HG03457 (cell line): Measurements from ENCODE around the gene CMIP.
A peak's percentile ranks its signal among the peaks of the same experiment; 100 is the strongest.

Experiments used
- ATAC-seq: cut with Tn5 transposase; IDR thresholded peaks from one replicate; pipeline ENCODE4 v1.9.1; 2021; ENCODE audit warnings: moderate number of reproducible peaks; ENCODE audit not compliant: unreplicated experiment

Gene CMIP

DNA sequence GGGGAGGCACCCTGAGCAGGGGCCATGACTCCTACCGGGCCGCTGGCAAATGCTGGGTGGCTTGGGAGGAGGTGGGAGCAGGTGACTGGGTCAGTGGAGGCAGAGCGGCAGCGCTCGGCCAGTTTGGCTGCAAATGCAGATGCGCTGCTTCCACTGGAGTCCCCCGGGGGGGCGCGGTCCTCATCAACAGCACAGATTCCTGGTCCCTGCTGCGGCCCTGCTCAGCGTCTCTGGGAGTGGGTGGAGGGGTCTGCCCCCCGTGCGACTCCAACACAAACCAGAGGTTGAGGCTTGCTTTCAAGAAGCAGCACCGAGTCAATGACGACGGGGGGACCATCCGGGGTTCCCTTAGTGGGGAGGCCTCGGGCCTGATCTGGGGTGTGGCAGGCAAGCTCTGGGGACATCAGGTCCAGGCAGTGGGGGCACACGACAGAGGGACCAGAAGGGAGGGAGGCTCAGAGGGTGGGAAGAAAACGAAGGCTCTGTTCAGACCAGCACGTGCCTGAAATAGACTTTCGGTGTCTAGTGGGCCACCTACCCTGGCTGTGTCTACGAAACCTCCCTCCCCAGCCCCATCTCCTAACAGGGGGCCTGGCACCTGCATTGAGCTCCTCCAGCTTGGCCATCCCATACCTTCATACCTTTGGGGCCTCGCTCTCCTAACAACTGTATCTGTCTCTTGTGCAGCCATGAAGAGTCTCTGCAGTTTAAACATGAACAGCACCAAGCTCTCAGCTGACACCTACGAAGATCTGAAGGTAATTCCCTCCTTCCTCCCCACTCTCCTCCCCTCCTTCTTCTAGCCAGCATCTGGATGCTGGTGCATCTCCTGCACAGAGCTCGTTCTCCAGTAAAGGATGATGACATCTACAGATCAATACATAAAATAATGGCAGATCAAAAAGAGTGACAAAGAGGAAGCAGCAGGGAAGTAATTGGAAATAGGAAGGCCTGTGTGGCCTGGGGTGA is 262.0 kb downstream of the CMIP start:
- ATAC-seq = no peak

DNA sequence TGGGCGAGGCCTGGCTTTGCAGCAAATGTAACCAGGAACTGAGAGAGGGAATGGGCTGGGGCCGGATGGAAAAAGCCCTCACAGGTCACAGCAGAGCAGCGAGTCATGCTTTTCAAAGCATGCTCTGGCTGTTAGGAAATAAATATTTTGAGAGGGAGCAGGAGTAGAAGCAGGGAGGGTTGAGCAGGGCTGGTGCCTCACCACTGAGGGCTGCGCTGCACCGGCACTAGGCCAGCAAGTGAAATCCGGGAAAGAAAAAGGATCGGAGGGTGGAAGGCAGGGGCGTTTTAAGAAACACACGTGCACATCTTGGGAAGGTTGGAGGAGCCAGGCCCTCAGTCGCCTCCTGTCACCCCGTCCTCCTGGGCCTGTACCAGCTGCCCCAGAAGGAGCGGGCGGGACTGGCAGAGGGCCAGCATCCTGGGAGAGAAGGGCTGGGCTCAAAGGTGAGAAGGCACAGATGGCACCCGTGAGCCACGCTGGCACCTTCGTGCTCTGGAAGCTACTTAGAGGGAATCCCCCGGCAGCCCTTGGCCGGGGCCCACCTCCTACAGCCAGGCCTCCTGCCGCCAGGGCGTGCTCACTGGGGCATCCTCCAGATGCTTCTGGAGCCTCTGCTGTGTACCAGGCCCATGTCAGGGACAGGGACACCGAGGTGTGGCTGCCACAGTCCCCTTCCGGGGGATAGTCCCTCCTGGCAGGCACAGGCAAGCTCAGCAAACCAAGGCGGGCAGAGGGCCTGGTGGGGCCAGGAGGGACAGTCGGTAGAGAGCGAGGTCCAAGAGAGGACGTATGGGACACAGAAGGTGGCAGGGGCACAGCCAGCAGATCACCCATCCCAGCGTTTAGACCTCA is 263.0 kb downstream of the CMIP start:
- ATAC-seq = no peak

DNA sequence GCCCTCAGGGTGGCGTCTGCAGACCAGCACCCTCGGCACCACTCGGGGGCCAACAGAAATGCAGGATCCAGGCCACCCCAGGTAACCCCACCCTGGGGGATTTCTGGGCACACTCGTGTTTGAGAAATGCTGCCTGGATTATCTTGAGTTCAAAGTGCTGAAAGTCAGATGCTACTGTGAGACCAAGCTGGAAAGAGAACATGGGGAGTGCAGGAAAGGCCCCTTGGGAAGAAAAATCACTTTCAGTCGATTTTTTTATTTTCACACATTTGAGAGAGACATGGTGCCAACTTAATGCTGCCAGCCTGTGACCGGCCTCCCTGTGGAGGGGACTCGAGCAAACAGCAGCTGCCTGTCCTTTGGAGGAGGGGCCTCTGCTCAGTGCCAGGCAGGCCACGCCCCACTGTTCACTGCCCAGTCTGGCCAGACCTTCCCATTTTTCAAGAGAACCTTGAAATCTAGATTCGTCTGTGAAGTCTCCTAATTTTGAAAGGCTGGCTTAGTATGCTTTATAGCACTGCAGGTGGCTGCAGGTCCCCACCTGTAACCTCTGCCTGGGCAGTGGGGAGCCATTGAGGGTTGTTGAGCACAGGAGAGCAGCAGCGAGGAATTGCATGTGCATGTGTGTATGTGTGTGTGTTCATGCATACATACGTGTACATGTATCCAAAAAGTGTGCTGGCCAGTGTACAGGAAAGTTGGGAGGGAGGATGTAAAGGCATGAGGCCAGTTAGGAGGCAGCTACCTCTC is 263.8 kb downstream of the CMIP start:
- ATAC-seq = no peak

- no peak for ATAC-seq
Observed at GRCh38 chr16:81709016-81709900, 264.6 kb downstream of the CMIP start.

- no peak for ATAC-seq
Observed at GRCh38 chr16:81710044-81710443, 265.4 kb downstream of the CMIP start.

GRCh38 chr16:81710596-81710995 is 266.0 kb downstream of the CMIP start:
- no peak for ATAC-seq

DNA sequence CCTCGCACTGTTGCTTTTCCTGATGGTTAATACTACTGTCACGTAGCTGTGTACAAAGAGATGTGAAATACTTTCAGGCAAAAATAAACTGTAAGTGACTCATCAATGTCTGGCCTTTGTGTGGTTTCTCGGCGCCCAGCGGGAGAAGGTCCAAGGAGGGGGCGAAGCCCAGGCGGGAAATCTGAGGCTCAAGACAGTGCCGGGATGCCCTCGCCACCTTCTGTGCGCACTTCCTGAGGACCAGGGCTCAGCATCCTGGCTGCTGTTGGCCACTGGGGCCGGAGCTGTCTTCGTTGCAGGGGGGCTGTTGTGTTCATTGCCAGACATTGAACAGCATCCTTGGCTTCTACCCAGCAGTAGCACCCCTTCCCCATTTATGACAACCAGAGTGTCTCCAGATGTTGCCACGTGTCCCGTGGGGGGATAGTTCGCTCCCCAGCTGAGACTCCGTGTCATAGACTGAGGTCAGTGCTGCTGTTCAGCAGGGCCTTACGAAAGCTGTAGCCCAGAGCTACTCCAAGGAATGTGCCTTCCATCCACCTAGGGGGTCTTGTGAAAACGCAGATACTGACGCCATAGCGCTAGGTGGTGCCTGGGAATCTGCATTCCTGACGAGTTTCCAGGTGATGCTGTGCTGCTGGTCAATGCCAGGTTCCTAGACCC is 267.2 kb downstream of the CMIP start:
- ATAC-seq = no peak

DNA sequence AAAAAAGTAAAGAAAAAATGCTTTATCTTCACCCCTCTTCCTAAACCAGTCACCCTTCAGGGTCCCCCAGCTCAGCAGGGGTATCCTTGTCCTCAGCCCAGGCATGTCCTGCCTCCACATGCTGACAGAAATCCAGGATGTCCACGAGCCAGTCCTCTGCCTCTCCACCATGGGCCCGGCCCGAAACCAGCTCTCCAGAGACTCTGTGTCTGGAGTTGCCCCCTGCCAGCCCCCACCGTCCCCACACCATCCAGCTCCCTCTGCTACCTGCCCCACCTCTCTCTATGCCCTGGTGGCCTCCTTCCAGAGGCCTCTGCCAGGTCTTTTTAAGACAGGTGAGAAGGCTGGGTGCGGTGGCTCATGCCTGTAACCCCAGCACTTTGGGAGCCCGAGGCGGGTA is 268.1 kb downstream of the CMIP start:
- ATAC-seq = no peak

GRCh38 chr16:81713295-81713772 is 268.7 kb downstream of the CMIP start:
- ATAC-seq = no peak

GRCh38 chr16:81713796-81714195 is 269.2 kb downstream of the CMIP start:
- no peak for ATAC-seq

GRCh38 chr16:81714583-81714982 is 270.0 kb downstream of the CMIP start:
- ATAC-seq = no peak

DNA sequence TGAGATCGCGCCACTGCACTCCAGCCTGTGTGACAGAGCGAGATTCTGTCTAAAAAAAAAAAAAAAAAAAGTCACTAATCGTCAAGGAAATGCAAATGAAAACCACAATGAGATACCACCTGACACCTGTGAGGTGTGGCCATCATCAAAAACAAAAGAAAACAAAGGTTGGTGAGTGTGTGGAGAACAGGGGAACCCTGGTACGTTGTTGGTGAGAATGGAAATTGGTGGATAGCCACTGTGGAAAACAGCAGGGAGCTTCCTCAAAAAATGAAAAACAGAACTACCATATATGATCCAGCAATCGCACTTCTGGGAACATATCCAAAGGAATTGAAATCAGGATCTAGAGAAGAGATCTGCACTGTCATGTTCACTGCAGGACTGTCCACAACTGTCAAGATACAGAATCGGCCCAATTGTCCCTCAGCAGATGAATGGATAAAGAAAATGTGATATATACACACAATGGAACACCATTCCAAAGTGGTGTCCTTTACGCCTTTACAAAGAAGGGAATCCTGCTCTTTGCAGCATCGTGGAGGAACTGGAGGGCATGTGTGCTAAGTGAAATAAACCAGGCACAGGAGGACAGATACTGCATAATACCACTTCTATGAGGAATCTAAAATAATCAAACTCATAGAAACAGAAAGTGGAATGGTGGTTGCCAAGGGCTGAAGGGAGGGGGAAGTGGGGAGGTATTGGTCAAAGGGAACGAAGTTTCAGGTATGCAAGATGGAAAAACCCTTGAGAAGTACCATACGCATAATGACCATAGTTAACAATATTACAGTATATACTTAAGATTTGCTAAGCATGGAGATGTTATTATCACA is 271.0 kb downstream of the CMIP start:
- peak; percentile 46 for ATAC-seq

DNA sequence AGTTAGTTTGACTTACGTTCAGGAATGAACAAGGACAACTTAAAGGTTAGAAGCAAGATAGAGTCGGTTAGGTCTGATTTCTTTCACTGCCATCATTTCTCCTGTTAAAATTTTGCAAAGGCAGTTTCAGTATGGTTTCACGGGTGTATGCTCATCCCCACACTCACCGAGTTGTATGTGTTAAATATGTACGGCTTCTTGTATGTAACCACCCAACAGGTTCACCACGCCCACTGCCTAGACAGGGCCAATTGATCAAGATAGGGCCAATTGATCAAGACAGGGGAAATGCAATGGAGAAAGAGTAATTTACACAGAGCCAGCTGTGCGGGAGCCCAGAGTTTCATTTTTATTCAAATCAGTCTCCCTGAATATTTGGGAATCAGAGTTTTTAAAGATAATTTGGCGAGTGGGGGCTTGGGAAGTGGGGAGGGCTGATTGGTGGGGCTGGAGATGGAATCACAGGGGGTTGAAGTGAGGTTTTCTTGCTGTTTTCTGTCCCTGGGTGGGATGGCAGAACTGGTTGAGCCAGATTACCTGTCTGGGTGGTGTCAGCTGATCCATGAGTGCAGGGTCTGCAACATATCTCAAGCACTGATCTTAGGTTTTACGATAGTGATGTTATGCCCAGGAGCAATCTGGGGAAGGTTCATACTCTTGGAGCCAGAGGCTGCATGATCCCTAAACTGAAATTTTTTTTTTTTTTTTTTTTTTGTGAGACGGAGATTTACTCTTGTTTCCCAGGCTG is 272.0 kb downstream of the CMIP start:
- peak; percentile 51 for ATAC-seq

- no peak for ATAC-seq
Observed at GRCh38 chr16:81717662-81718189, 273.1 kb downstream of the CMIP start.

GRCh38 chr16:81718637-81719036 is 274.0 kb downstream of the CMIP start:
- ATAC-seq = no peak

DNA sequence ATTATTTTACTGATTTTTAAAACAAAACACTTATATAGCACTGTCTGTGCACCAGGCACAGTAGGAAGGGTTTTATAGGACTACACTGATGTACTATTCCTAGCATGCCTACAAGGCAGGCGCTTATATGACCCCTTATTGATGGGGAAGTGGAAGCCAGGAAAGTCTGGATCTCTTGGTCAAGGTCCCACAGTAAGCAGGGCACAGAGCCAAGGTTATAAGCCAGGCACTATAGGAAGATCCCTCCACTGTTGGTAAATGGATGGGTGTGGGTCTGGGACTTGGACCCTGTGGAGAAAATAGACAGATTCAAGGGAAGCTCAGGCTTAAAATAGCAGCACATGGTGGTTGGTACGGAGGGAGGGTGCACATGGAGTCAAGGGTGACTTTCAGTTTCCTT is 275.4 kb downstream of the CMIP start:
- ATAC-seq = no peak
